Activated CD4-positive, alpha-beta T cell treated with anti-CD3 and anti-CD28 coated beads, Interleukin-10, Interleukin-2, amounts not matched to agents 100 ng/mL and 50 ng/mL, durations not matched to agents 16 hours and 8 hours (primary cell): ENCODE data around the gene CACNA1B.

ENCODE experiments used
- DNase-seq: peaks from one replicate; pipeline ENCODE4 v3.0.0-alpha.2; 2020

CACNA1B gene

DNA sequence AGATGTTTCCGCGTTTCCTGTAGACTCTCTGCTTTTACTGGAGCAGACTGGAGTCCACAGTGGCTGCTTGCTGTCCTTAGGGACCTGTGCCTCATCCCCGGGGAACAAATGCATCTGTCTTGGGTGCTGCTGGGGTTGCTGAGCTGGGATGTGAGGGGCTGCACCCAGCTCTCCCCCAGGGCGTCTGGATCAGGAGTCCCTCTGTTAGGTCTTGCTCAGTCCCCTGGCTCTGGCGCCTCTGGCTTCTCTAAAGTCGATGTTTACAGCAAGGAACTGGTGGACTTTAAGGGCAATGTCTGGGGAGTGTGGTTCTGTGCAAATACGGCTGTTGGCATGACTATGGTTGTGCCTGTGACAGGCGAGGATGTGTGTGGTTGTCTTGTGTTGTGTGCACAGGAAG is 91.4 kb downstream of the CACNA1B start:
- no peak for DNase-seq

DNA sequence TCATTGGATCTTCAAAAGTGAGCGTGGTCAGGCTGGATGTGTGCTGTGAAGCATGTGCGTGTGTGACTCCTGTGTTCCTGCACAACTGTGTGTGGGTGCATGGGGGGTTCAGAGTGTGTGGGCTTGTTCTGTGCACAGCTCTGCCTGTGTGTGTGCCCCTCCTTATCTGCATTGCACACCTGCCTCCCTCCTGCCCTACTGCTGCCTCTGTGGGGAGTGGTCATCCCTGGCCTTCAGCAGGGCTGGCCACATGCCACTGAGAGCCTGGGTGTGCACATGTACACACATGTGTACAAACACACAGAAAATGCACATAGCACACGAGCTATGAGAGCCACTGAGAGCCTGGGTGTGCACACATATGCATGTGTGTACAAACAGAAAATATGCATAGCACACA is 92.1 kb downstream of the CACNA1B start:
- DNase-seq: no peak

DNA sequence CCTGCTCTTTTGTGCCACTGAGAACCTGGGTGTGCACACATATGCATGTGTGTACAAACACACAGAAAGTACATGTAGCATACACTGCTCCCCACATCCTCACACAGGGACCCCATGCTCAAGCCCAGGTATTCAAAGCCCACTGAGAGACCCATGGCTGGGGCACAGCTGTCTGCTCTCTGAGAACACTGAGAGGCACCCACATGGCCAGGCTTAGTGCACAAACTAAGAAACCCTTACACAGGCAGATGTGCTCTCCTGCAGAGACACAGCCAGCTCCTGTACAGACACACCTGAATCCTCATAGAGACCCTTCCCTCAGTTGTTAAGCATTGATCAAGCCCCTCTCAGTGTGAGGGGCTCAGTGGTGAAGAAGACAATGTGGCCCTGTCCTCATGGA is 92.5 kb downstream of the CACNA1B start:
- DNase-seq: no peak

DNA sequence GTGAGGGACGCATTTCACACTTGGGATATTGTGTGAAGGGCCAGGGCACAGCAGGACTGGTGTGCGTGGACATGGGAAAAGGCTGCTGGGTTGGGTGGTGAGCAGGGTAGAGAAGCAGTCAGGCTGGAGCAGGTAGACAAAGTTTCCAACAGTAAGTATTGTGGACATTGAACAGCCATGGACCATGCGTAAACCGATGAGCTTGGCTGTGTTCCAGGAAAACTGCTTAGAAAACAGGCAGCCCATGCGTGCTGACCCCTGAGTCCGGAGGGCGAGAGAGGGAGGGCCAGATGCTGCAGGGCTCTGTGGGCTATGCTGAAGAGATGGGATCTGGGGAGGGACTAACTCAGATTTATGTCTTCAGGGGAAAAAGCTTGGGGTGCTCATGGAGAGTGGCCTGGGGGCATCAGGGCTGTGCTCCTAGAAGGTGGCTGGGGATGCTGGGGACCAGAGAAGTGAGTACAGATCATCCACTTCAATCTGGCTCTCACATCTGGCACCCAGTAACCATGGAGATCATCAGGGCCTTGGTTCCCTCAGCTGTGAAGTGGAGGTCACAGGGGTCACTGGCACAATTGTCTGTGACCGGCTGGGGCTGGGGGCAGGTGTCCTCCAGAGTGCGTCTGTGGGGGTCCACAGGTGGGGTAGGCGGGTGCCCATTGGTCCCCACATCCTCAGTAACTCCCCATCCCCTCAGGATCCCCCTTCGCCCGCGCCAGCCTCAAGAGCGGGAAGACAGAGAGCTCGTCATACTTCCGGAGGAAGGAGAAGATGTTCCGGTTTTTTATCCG is 93.3 kb downstream of the CACNA1B start:
- no peak for DNase-seq

DNA sequence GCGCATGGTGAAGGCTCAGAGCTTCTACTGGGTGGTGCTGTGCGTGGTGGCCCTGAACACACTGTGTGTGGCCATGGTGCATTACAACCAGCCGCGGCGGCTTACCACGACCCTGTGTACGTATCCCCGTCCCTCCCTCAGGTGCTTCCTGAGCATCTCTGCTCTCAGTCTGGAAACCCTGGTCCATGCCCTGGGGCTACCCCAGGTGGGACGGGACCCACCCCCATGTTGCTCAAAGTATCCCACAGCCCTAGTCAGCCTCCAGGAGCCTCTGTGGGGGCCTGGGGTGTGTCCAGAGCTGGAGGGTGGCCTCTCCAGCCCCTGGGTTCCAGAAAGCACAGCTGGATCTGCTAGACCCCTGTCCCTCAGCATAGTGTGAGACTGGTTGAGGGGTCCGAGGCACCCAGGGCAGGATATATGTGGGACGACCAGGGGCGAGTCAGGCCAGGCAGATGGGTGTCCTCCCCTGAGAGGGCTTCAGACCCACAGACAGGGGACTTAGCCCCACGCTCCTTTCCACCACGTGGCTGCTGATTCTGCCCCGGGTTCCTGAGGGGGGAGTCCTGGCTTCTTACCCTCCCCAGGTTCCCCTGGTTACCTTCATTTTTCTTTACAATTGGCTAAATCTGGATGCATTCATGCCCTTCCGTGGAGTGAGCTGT is 94.0 kb downstream of the CACNA1B start:
- no peak for DNase-seq

DNA sequence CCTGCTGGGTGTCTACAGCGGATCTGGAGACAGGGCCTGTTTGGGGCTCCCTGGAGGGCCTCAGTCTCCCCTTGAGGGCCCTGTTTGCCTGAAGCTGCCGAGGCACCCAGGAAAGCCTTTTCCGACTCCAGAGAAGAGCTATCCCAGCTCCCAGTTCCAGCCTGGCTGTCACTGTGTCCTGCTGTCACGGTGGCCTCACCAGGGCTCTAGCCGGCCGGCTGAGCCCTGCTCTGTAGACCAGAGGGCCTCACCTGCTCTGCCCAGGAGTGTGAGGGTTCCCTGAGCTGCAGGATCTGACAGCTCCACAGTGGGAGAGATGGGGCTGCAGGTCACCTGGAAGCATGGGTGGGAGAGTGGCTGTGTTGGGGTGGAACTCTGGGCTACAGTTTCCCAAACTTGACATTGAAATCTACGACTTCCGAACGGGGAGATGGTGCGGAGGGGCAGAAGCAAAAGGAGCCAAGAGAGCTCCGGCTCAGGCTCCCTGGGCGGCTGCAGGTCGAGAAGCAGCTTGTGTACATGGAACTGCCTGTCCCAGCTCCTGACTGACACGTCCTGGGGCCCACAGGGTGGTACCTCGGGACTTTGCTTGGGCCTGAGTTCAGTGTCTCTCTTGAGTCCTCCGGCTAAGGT is 94.9 kb downstream of the CACNA1B start:
- DNase-seq: no peak

DNA sequence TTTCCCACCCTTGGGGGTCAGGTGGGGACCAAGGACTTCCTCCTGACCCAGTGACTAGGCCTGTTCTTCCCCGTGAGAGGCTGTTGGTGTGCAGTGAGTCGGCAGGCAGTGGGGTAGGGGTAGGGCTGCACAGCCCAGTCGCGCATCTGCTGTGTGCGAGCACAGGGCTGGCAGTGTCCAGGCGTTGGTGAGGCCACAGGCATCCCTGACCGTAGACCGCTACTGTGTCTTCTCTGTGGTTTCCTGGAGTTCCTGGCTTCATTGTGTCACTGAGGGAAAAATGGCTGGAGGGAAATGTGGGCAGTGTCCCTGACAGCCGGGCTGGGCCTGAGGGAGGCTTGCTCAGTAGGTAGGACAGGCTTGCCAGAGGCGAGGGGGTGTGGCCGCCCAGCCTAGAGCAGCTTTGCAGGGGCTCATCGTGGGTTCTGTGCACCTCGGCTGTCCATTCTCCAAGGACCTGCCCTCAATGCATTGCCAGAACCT is 95.4 kb downstream of the CACNA1B start:
- no peak for DNase-seq

DNA sequence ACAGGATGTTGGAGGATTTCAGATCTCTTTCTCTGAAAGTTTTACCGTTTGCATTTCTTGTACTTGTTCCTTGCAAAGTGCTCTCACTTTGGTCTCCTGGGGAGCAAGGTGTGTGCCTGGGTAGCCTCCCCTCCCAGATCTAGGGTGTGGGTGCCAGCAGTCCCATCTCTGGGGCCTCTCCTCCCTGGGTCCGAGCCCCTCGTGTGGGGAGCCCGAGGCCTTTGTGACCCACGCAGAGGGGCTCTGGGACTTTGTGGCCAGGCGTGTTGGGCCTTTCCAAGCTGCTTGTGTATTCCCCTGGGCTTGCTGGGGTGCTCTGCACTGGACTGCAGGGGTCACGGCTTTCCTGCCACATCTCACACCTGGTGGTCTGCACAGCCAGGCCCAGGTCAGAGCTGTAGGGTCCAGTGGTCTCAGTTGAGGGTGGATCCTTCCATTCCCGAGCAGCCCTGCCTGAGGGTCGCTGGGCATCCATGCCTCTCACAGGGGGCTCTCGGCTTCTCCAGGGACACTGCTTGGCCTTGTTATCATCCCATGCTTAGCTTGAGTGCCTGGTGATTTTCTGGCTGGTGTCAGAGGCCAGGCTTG is 96.3 kb downstream of the CACNA1B start:
- no peak for DNase-seq

DNA sequence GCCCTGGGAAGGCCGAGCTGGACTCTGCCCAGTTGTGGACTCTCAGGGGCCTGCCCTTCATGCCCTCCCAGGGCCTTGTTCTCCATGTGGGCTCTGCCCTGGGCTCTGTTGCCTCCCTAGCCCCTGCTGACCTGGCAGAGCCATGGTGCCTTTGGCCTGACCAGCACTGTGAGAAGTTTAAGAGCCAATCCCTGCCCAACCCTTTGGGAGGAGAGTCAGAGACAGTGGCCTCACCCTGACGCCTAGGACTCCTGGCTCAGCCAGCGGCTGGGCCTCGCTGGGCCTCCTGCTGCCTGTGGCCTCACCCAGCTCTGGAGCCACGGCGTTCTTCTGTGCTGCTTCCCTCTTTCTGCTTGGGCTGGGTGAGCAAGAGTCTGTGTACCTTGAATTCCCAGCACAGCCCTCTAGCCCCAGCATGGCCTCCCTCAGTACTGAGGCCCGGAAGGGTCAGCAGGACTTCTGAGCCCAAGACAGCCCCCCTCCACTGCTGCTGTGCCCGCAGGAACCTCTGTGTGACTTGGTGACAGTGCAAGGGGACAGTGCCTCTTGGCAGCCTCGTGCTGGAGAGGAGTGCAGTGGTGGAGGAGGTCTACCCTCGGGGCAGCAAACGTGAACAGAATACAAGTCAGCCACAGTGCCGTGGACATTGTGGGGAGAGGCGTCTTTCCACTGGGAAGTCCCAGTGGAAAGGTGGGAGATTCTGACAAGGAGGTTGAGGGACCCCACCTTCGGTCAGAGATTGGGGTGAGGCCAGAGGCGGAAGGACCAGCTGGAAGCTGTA is 97.4 kb downstream of the CACNA1B start:
- no peak for DNase-seq

DNA sequence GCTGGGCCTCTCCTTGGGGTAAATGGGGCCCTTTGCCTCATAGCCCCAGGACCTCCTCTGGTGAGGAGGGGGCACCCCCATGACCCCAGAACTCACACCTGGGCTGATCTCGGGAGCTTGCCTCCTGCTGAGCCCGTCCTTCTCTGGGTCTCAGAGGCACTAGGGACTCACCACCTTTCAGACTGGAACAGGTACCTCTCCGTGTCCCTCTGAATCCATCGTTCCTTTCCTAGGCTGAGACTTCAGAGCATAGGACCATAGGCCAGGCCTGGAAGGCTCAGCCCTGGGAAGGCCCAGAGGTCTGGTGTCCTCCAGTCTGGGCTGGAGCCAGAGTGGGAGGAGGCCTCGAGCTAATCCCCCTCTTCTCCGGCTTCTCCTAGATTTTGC is 97.9 kb downstream of the CACNA1B start:
- DNase-seq: no peak

DNA sequence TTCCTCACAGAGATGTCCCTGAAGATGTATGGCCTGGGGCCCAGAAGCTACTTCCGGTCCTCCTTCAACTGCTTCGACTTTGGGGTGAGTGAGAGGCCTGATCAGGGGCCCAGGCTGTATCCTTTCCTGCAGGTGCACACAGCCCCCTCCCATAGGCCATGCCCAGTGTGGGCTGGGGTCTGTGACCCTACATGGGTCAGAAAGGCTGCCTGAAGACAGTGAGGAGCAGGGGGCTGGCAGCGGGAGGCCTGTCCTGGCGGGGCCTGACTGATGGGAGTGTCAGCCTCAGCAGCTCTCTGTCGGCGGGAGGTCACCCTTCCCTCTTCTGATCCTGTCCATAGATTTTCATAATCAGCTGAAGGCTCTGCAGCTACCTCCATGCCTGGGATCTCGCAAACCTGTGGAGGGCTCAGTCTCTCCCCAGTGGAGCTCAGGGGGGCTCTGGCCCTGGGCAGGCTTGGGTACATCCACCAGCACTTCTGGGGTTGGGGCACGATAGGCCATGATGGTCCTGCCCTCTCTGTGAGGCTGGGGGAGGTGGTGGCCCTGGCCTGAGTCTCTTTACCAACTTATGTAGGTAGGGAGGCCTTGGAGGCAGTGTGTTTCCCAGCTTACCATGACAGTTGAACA is 98.5 kb downstream of the CACNA1B start:
- DNase-seq: no peak

DNA sequence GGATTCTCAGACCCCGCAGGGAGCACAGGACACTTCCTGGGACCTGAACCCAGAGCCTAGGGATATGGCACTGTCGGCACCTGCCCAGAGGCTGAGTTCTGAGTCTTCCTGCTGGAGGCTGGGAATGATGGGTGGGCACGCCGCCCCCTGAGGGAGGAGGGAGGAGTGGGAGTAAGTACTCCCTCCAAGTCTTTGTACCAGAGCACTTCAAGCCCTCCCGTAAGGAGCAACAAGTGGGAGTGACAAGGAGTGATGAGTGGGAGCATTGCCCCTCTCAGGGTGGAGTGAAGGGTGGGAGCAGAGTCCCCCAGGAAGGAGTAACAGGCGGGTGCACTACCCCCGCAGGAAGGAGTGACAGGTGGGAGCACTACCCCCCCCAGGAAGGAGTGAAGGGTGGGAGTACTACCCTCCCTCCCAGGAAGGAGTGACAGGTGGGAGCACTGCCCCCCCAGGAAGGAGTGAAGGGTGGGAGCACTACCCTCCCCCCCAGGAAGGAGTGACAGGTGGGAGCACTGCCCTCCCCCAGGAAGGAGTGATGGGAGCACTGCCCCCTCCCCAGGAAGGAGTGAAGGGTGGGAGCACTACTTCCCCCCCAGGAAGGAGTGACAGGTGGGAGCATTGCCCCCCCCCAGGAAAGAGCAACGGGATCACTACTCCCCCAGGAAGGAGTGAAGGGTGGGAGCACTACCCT is 100.1 kb downstream of the CACNA1B start:
- DNase-seq: no peak

DNA sequence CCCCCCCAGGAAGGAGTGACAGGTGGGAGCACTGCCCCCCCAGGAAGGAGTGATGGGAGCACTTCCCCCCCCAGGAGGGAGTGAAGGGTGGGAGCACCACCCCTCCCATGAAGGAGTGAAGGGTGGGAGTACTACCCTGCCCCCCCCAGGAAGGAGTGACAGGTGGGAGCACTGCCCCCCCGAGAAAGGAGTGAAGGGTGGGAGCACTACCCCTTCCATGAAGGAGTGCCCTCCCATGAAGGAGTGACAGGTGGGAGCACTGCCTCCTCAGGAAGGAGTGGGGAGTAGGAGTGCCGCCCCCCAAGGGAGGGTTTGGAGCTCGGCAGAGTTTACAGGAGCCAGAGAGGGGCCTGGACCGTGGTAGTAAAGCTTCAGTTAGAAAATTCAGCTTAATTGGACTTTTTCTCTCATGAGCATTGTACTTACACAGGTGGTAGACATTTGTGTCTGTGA is 100.7 kb downstream of the CACNA1B start:
- no peak for DNase-seq

DNA sequence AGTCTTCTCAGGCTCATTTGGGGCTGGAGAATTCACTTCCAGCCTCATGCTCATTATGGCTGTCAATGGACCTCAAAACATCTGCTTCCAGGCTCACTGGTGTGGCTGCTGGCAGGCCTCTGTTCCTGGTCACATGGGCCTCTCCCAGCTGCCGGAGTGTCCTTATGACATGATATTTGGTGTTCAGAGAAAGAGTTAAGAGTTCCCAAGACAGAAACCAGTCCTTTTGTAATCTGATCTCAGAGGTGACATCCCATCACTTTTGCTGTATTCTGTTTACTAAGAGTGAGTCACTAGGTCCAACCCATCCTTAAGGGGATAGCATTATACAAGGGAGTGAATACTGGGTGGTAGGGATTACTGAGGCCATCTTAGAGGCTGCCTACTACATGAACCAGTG is 104.6 kb downstream of the CACNA1B start:
- no peak for DNase-seq

DNA sequence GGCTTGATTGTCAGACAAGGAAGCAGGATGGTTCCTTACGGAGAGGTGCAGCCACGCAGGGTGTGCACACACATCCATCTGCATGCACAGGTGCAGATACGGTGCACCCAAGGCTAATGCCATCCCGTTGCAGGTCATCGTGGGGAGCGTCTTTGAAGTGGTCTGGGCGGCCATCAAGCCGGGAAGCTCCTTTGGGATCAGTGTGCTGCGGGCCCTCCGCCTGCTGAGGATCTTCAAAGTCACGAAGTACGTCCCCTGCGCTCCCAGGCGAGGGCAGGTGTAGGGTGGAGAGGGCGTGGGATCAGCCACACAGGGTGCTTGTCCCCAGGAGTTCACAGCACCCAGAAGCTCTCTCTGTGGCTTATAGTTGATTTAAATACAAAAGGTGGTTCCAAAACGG is 106.4 kb downstream of the CACNA1B start:
- DNase-seq: no peak

DNA sequence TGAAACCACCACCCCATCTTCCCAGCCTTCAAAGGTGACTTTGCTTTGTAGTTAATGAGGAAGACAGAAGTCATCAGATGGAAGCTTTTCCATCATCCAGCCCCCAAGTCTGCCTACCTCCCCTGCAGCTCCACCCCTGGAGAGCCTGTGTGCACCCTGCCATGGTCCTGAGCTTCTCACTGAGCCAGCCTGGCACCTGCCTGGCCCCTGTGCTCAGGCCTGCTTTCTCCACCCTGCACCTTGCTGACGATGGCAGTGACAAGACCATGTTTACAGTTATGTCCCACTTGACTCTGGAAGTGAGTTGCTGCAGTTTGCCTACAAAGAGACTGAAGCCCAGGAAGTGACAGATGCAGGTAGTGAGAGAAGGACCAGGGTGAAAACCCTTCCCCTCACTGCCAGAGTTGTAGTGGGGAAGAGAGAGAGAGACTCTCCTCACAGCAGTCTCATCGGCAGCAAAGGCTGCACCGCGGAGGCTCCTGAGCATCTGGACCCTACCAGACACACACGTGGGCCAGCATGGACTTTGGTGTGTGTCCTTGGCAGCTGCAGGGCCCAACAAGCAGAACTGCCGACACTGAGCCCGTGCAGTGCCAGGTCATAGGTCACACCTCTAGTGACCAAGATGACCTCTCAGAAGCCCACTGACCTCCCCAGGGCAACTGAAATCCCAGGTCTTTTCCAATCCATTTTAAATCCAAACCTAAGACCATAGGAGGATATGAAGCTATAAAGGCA is 107.1 kb downstream of the CACNA1B start:
- no peak for DNase-seq

DNA sequence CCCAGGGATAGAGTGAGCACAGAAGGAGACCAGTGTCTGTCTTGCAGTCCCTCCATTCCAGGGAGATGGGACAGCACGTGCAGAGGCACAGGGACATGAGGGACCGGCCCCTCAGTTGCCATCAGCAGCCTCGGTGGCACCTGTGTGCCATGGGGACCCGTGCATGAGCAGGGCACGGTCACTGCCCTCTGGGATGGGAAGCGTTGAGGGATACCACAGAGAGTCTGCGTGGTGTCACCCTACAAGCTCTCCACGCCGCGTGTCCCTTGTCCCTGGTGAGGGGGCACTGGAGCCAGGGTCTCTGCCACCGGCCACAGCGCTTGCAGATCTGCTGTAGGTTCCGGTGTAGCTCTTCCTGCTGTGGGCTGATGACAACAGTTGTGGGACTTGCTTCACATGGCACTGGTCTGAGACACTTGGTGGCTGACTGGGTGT is 108.1 kb downstream of the CACNA1B start:
- no peak for DNase-seq

DNA sequence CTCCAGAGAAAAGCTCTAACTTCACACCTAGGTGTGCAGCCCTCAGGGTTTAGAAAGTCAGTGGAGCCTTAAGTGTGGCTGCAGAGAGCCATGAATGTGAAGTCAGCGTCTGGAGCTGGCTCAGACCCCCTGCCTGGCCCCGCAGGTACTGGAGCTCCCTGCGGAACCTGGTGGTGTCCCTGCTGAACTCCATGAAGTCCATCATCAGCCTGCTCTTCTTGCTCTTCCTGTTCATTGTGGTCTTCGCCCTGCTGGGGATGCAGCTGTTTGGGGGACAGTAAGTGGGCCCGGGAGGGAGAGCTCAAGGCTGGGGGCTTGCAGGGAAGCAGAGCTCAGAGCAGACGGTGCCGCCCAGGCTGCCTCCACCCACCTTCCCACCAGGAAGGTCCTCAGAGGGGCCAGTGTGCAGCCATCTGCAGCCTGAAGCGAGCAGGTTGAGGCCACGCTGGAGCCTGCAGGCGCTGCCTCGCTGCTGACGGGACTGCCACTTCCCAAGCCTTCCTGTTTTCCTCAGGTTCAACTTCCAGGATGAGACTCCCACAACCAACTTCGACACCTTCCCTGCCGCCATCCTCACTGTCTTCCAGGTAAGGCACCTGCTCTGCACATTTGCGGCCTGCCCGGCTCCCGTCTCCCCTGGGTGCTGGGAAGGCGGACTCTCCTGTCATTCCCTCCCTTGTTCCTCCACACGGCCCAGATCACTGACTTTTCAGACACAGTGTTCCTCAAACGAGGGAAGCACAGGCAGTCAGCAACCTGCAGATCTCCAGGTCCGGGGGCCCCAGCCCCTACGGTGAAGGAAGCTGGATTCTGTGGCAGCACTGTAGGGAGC is 108.9 kb downstream of the CACNA1B start:
- no peak for DNase-seq

DNA sequence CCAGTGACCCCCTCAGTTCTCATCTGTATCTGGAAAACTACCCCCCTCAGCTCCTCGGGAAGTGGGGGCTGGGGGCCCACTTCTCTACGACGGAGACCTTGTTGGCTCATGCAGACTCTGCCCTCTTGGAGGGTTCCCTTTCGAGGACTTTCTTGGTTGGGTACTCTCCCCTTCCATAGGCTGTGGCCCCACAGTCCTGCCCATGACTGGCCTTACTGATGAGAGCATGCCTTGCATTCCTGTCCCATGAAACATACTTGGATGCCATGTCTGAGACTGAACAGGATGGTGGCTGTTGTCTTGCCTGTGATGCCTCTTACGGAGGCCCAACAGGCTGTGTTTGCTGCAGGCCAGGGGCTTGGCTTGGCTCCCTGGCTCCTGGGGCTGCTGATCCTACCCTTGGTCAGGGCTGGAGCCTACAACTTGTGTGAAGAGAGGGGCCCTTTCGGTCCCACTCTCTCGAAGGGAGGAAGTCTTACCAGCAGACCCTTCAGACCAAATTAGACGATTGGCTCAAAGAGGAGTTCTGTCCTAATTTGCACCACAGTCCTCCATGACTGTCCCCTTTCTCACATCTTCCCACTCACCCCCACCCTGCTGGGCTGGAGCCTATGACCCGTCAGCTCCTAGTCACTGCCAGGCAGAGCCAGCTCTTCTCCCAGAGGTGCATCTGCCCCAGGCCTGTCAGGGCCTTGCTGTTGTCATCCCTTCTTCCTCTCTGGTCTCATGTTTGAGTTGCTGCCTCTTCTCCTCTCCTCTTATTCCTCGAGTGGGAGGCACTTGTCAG is 109.9 kb downstream of the CACNA1B start:
- no peak for DNase-seq
